ENCODE results near the gene MYO7B. TPM values are rescaled to one million over a fixed set of nuclear protein-coding genes. Genes with fewer than 3 reads are reported as not detected.

The MYO7B gene
- polyA plus RNA-seq (2013, experiment 1 of 2), result not detected
- 0.01 TPM for polyA plus RNA-seq (2013, experiment 2 of 2)

GRCh38 chr2:127535422-127535901 lies at the start of gene MYO7B:
Gene MYO7B, plus strand, starts transcription at chr2:127535683. Its CDS starts 24,040 bp downstream, at chr2:127559723.
- Histone ChIP-seq H2BK5ac (ENCODE audit: low read depth, low read length, poor library complexity, severe bottlenecking) (no peak within 1 kb of the TSS), H3K27ac (ENCODE audit: low read length, poor library complexity, severe bottlenecking) (no peak within 1 kb of the TSS), H2AK5ac (ENCODE audit: low read length, severe bottlenecking) (no peak within 1 kb of the TSS), H3K4me2 (ENCODE audit: low read length, poor library complexity, severe bottlenecking) (no peak within 1 kb of the TSS), H3K9ac (ENCODE audit: low read length) (no peak within 1 kb of the TSS), H3K18ac (ENCODE audit: low read depth in 1 of 2, low read length in 2 of 2) (no peak within 1 kb of the TSS), H3K4me1 (ENCODE audit: control insufficient read depth, insufficient read depth, low read depth, low read length) (peaks cover 2% of the 10 kb centered on the region), H3K9me3 (ENCODE audit: control insufficient read depth, low read length) (no peaks in the 10 kb centered on the region), H2BK120ac (ENCODE audit: low read depth, low read length) (no peak within 1 kb of the TSS), H2AFZ (ENCODE audit: low read depth, low read length) (no peak within 1 kb of the TSS), H3K14ac (ENCODE audit: low read length in 2 of 2) (no peak within 1 kb of the TSS), H2BK15ac (ENCODE audit: low read depth, poor library complexity, severe bottlenecking) (no peak within 1 kb of the TSS), H3K36me3 (ENCODE audit: control insufficient read depth in 1 of 2, insufficient read depth in 2 of 2, low read depth in 1 of 2, low read length in 2 of 2) (no peaks in the 10 kb centered on the region), H4K8ac (ENCODE audit: low read length) (no peak within 1 kb of the TSS), H3K23ac (ENCODE audit: low read length in 2 of 2) (no peak within 1 kb of the TSS), H3K4me3 (ENCODE audit: insufficient read depth in 1 of 2, low read depth in 1 of 2, low read length in 2 of 2) (no peak within 1 kb of the TSS), H3K79me1 (replicated peaks; ENCODE audit: low read length, poor library complexity, severe bottlenecking) (no peaks in the 10 kb centered on the region), H4K91ac (ENCODE audit: low read length) (no peak within 1 kb of the TSS), H3K27me3 (ENCODE audit: control insufficient read depth in 1 of 2, insufficient read depth in 1 of 2, low read length in 2 of 2) (peaks cover 24 to 39% of the 10 kb centered on the region in 2 experiments), H2BK12ac (ENCODE audit: low read length in 2 of 2) (no peak within 1 kb of the TSS), H3K4ac (ENCODE audit: low read depth in 1 of 2, low read length in 2 of 2) (no peak within 1 kb of the TSS)
- WGBS, result 78% methylated on average over 11 of the region's 11 CpGs
- DNase-seq, result no peak

DNA sequence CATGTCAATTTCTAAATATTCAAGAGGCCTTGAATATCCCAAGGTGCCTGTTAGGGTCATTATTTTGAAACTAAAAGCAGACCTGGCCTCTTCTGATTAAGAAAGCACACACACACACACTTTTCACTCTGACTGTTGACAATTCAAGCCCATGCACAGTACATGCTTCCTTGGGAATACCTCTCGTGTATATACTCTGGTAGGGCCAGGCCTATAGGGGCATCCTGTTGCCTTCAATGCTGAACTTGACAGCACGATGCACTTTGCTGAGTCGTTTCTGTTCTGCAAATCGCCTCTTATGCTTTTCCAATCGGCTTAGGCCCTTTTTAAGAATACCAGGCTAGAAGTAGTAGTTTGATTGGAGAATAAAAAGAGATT lies 49.8 kb upstream of the MYO7B start:
- WGBS, result 93% methylated on average over 5 of the region's 5 CpGs
- Histone ChIP-seq H2BK12ac (ENCODE audit: low read length in 2 of 2) (no peak overlapping the region), H2AFZ (ENCODE audit: low read depth, low read length) (no peak overlapping the region), H3K36me3 (ENCODE audit: control insufficient read depth in 1 of 2, insufficient read depth in 2 of 2, low read depth in 1 of 2, low read length in 2 of 2) (peaks cover 37 to 92% of the 10 kb centered on the region in 2 experiments), H3K4me3 (ENCODE audit: insufficient read depth in 1 of 2, low read depth in 1 of 2, low read length in 2 of 2) (no peak overlapping the region), H3K14ac (ENCODE audit: low read length in 2 of 2) (no peak overlapping the region), H2BK15ac (ENCODE audit: low read depth, poor library complexity, severe bottlenecking) (no peak overlapping the region), H4K91ac (ENCODE audit: low read length) (no peak overlapping the region), H2BK120ac (ENCODE audit: low read depth, low read length) (no peak overlapping the region), H3K9me3 (ENCODE audit: control insufficient read depth, low read length) (no peaks in the 10 kb centered on the region), H3K27ac (ENCODE audit: low read length, poor library complexity, severe bottlenecking) (no peak overlapping the region), H3K4me2 (ENCODE audit: low read length, poor library complexity, severe bottlenecking) (no peak overlapping the region), H4K8ac (ENCODE audit: low read length) (no peak overlapping the region), H3K18ac (ENCODE audit: low read depth in 1 of 2, low read length in 2 of 2) (no peak overlapping the region), H2BK5ac (ENCODE audit: low read depth, low read length, poor library complexity, severe bottlenecking) (no peak overlapping the region), H3K4me1 (ENCODE audit: control insufficient read depth, insufficient read depth, low read depth, low read length) (no peaks in the 10 kb centered on the region), H3K9ac (ENCODE audit: low read length) (no peak overlapping the region), H3K23ac (ENCODE audit: low read length in 2 of 2) (no peak overlapping the region), H3K27me3 (ENCODE audit: control insufficient read depth in 1 of 2, insufficient read depth in 1 of 2, low read length in 2 of 2) (no peaks in the 10 kb centered on the region), H3K79me1 (replicated peaks; ENCODE audit: low read length, poor library complexity, severe bottlenecking) (peaks cover 21% of the 10 kb centered on the region), H3K4ac (ENCODE audit: low read depth in 1 of 2, low read length in 2 of 2) (no peak overlapping the region), H2AK5ac (ENCODE audit: low read length, severe bottlenecking) (no peak overlapping the region)
- DNase-seq, result no peak

DNA sequence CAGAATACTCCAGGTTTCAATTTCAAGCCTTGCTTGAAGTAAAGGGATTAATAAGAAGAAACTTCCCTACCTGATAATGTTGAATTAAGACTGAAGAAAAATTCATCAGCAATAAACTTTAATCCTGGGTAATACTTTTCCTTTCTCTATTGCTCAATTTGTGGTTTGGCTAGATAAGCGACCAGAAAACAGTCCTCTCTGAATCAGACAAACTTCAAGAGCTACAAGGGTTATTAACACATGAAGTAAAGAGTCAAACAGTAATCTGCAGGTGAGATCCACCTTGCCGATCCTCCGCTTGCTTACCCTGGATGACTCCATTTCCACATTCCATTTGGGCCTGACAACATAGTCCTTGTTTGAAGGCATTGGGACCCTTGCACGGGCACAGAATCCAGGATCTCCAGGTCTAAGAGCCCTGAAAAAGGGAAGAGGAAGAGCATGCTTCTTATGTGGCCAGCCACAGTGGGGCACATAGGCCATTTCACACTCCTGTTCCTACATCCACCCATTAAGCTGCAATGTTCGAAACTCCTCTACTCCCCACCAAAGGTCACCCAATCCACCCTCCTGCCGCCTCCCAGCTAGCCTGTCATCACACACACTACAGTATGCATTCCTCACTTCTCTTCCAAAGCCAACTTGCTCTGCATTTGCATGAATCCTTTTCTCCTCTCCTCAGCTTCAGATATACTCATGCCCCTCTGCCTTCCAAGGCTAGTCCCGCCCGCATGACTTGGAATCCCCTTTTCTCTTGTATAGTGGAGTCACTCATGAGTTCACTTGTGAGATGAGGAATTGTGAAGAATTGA lies 49.0 kb upstream of the MYO7B start:
- no peak overlapping the region for H2AFZ ChIP-seq (ENCODE audit: low read depth, low read length)
- no peak overlapping the region for H3K4me2 ChIP-seq (ENCODE audit: low read length, poor library complexity, severe bottlenecking)
- no peak for DNase-seq
- H3K4me1 ChIP-seq (ENCODE audit: control insufficient read depth, insufficient read depth, low read depth, low read length), result no peaks in the 10 kb centered on the region
- H3K36me3 ChIP-seq (ENCODE audit: control insufficient read depth in 1 of 2, insufficient read depth in 2 of 2, low read depth in 1 of 2, low read length in 2 of 2), result peaks cover 37 to 90% of the 10 kb centered on the region in 2 experiments
- peaks cover 21% of the 10 kb centered on the region for H3K79me1 ChIP-seq (replicated peaks; ENCODE audit: low read length, poor library complexity, severe bottlenecking)
- H3K27me3 ChIP-seq (ENCODE audit: control insufficient read depth in 1 of 2, insufficient read depth in 1 of 2, low read length in 2 of 2), result no peaks in the 10 kb centered on the region
- no peak overlapping the region for H2BK120ac ChIP-seq (ENCODE audit: low read depth, low read length)
- WGBS, result 96% methylated on average over 6 of the region's 8 CpGs
- H3K14ac ChIP-seq (ENCODE audit: low read length in 2 of 2), result no peak overlapping the region
- H3K4ac ChIP-seq (ENCODE audit: low read depth in 1 of 2, low read length in 2 of 2), result no peak overlapping the region
- no peak overlapping the region for H3K27ac ChIP-seq (ENCODE audit: low read length, poor library complexity, severe bottlenecking)
- no peak overlapping the region for H3K4me3 ChIP-seq (ENCODE audit: insufficient read depth in 1 of 2, low read depth in 1 of 2, low read length in 2 of 2)
- no peak overlapping the region for H4K8ac ChIP-seq (ENCODE audit: low read length)
- H4K91ac ChIP-seq (ENCODE audit: low read length), result no peak overlapping the region
- H2BK5ac ChIP-seq (ENCODE audit: low read depth, low read length, poor library complexity, severe bottlenecking), result no peak overlapping the region
- no peak overlapping the region for H3K9ac ChIP-seq (ENCODE audit: low read length)
- H3K23ac ChIP-seq (ENCODE audit: low read length in 2 of 2), result no peak overlapping the region
- H2BK15ac ChIP-seq (ENCODE audit: low read depth, poor library complexity, severe bottlenecking), result no peak overlapping the region
- H3K9me3 ChIP-seq (ENCODE audit: control insufficient read depth, low read length), result no peaks in the 10 kb centered on the region
- H2AK5ac ChIP-seq (ENCODE audit: low read length, severe bottlenecking), result no peak overlapping the region
- no peak overlapping the region for H2BK12ac ChIP-seq (ENCODE audit: low read length in 2 of 2)
- peak overlapping the region in 1 of 2 experiments; percentile 21 for H3K18ac ChIP-seq (ENCODE audit: low read depth in 1 of 2, low read length in 2 of 2)

DNA sequence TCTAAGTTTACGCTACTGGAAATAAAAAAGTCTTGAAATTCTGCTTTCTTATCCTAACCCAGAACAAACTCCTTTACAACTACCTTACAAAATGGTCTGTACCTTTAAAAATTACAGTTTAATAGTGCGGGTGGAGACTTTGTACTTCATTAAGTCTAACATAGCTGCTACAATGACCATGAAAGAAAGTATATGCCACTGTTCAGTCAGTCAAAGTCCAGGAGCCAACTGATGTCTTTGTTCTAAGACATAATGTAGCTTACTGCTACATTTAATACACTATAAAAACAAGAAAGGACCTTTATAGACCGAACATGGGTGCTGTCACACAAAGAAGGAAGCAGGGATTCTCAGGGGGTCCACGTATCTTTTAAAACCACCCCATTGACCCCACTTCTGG lies 45.2 kb upstream of the MYO7B start:
- Histone ChIP-seq H4K8ac (ENCODE audit: low read length) (no peak overlapping the region), H3K79me1 (replicated peaks; ENCODE audit: low read length, poor library complexity, severe bottlenecking) (peaks cover 18% of the 10 kb centered on the region), H3K23ac (ENCODE audit: low read length in 2 of 2) (no peak overlapping the region), H3K36me3 (ENCODE audit: control insufficient read depth in 1 of 2, insufficient read depth in 2 of 2, low read depth in 1 of 2, low read length in 2 of 2) (peaks cover 28 to 98% of the 10 kb centered on the region in 2 experiments), H3K4me2 (ENCODE audit: low read length, poor library complexity, severe bottlenecking) (no peak overlapping the region), H2BK12ac (ENCODE audit: low read length in 2 of 2) (no peak overlapping the region), H3K14ac (ENCODE audit: low read length in 2 of 2) (no peak overlapping the region), H3K27me3 (ENCODE audit: control insufficient read depth in 1 of 2, insufficient read depth in 1 of 2, low read length in 2 of 2) (no peaks in the 10 kb centered on the region), H2BK120ac (ENCODE audit: low read depth, low read length) (no peak overlapping the region), H3K9me3 (ENCODE audit: control insufficient read depth, low read length) (no peaks in the 10 kb centered on the region), H3K9ac (ENCODE audit: low read length) (no peak overlapping the region), H3K4ac (ENCODE audit: low read depth in 1 of 2, low read length in 2 of 2) (no peak overlapping the region), H3K4me3 (ENCODE audit: insufficient read depth in 1 of 2, low read depth in 1 of 2, low read length in 2 of 2) (no peak overlapping the region), H3K18ac (ENCODE audit: low read depth in 1 of 2, low read length in 2 of 2) (no peak overlapping the region), H2BK5ac (ENCODE audit: low read depth, low read length, poor library complexity, severe bottlenecking) (no peak overlapping the region), H2BK15ac (ENCODE audit: low read depth, poor library complexity, severe bottlenecking) (no peak overlapping the region), H3K4me1 (ENCODE audit: control insufficient read depth, insufficient read depth, low read depth, low read length) (no peaks in the 10 kb centered on the region), H4K91ac (ENCODE audit: low read length) (no peak overlapping the region), H2AK5ac (ENCODE audit: low read length, severe bottlenecking) (no peak overlapping the region), H3K27ac (ENCODE audit: low read length, poor library complexity, severe bottlenecking) (no peak overlapping the region), H2AFZ (ENCODE audit: low read depth, low read length) (no peak overlapping the region)
- WGBS, result 96% methylated on average over 4 of the region's 4 CpGs
- no peak for DNase-seq

Data from mesenchymal stem cell (in vitro differentiated cells and primary cell).